Kidney (tissue), 14 donors: Measurements from ENCODE around the gene SH2D6. TPM values are rescaled to one million over a fixed set of nuclear protein-coding genes. Genes with fewer than 3 reads are reported as not detected.

Experiments
- DNase-seq, 5 donors: peaks; one replicate each; pipeline ENCODE4 v3.0.0-alpha.2; 2013 to 2020
- FAIRE-seq: peaks from 2 replicates; lab custom pipeline; 2012; peaks lifted over from hg19 to GRCh38; lab: Jason Lieb, UNC
- H3K27ac ChIP-seq, 2 donors: one replicate each; pipeline ENCODE4 v1.7.0; 2013; ENCODE audit warnings: low read depth in 2 of 2, low read length in 2 of 2, inconsistent platforms in 1 of 2
- H3K27me3 ChIP-seq: one replicate; pipeline ENCODE4 v1.7.1; 2013; ENCODE audit warnings: low read length, inconsistent platforms; ENCODE audit not compliant: control insufficient read depth, insufficient read depth
- H3K36me3 ChIP-seq, 3 donors: one replicate each; pipeline versions ENCODE4 v1.7.0 to v1.7.1; 2013; ENCODE audit warnings: low read length in 3 of 3, control low read depth in 1 of 3, inconsistent platforms in 1 of 3; ENCODE audit not compliant: insufficient read depth in 3 of 3, control insufficient read depth in 2 of 3
- H3K4me1 ChIP-seq, 3 donors: one replicate each; pipeline versions ENCODE4 v1.7.0 to v1.7.1; 2013; ENCODE audit warnings: low read length in 3 of 3, inconsistent platforms in 1 of 3, low read depth in 1 of 3; ENCODE audit not compliant: control insufficient read depth in 2 of 3, insufficient read depth in 2 of 3
- H3K4me3 ChIP-seq, 3 donors: one replicate each; pipeline versions ENCODE4 v1.7.0 to v1.8.1; 2013; ENCODE audit warnings: low read length in 3 of 3, control low read depth in 1 of 3, inconsistent platforms in 1 of 3
- H3K9ac ChIP-seq, 3 donors: one replicate each; pipeline versions ENCODE4 v1.7.0 to v1.7.1; 2013; ENCODE audit warnings: low read length in 3 of 3, control low read depth in 1 of 3, inconsistent platforms in 1 of 3
- H3K9me3 ChIP-seq, 3 donors: one replicate each; pipeline versions ENCODE4 v1.7.0 to v1.7.1; 2013; ENCODE audit warnings: low read length in 3 of 3, control low read depth in 1 of 3, inconsistent platforms in 1 of 3; ENCODE audit not compliant: control insufficient read depth in 2 of 3, insufficient read depth in 1 of 3
- intact Hi-C: fragments of 100-400 bp; cut with DNase I; formaldehyde crosslinking; loops from one replicate; pipeline ENCODE4 v1.11.1; 2022
- polyA plus RNA-seq: library from polyadenylated mRNA; stranded (reverse); fragments of 350-450 nt; fragmentation: Illumina TruSeq; extraction: RNeasy Lipid Tissue Mini Kit (QIAGEN cat#74804); gene quantifications from one replicate; pipeline ENCODE4 v1.2.3, GENCODE V29; 2014; ENCODE audit warnings: low read depth, low replicate concordance; ENCODE audit not compliant: insufficient read depth
- total RNA-seq: library from RNA; stranded (reverse); fragmentation: NEBNext Ultra II Directional; extraction: Animal tissue kit (Norgen Biotek cat#: 25700); gene quantifications from one replicate; pipeline ENCODE4 v1.2.1, GENCODE V29; 2021
- TF ChIP-seq, protein P1 (sequence below): IDR thresholded peaks from 3 replicates; pipeline ENCODE4 v1.5.1; 2012; ENCODE audit warnings: mild to moderate bottlenecking, moderate library complexity, borderline replicate concordance; ENCODE audit not compliant: insufficient read depth; ENCODE audit errors: extremely low read depth
- donor health status: control.
- donor health status: control.
- donor health status: control.
- donor health status: control.
- donor health status: control.
- donor health status: DM: yes; HTN: yes; CAD: no.
- donor health status: Normal renal cell carcinoma (clear cell type).

Gene SH2D6
- total and polyA plus RNA-seq, 2 donors from 2014 or later: 0.98 to 3.2 TPM

- Histone ChIP-seq H3K36me3 (peaks cover 0 to 4% (median 0%) of the 10 kb centered on the region in 3 donors), H3K27me3 (no peaks in the 10 kb centered on the region), H3K4me3 (no peak overlapping the region), H3K4me1 (peaks cover 0 to 16% (median 11%) of the 10 kb centered on the region in 3 donors), H3K9me3 (no peaks in the 10 kb centered on the region), H3K27ac (no peak overlapping the region), H3K9ac (no peak overlapping the region)
- FAIRE-seq (no peak), DNase-seq (no peak)
- TF ChIP-seq, protein P1, sequence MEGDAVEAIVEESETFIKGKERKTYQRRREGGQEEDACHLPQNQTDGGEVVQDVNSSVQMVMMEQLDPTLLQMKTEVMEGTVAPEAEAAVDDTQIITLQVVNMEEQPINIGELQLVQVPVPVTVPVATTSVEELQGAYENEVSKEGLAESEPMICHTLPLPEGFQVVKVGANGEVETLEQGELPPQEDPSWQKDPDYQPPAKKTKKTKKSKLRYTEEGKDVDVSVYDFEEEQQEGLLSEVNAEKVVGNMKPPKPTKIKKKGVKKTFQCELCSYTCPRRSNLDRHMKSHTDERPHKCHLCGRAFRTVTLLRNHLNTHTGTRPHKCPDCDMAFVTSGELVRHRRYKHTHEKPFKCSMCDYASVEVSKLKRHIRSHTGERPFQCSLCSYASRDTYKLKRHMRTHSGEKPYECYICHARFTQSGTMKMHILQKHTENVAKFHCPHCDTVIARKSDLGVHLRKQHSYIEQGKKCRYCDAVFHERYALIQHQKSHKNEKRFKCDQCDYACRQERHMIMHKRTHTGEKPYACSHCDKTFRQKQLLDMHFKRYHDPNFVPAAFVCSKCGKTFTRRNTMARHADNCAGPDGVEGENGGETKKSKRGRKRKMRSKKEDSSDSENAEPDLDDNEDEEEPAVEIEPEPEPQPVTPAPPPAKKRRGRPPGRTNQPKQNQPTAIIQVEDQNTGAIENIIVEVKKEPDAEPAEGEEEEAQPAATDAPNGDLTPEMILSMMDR: no peak
- intact Hi-C loops: no loop called here
Measured at GRCh38 chr2:85401844-85402243, 16.7 kb upstream of the SH2D6 start.

DNA sequence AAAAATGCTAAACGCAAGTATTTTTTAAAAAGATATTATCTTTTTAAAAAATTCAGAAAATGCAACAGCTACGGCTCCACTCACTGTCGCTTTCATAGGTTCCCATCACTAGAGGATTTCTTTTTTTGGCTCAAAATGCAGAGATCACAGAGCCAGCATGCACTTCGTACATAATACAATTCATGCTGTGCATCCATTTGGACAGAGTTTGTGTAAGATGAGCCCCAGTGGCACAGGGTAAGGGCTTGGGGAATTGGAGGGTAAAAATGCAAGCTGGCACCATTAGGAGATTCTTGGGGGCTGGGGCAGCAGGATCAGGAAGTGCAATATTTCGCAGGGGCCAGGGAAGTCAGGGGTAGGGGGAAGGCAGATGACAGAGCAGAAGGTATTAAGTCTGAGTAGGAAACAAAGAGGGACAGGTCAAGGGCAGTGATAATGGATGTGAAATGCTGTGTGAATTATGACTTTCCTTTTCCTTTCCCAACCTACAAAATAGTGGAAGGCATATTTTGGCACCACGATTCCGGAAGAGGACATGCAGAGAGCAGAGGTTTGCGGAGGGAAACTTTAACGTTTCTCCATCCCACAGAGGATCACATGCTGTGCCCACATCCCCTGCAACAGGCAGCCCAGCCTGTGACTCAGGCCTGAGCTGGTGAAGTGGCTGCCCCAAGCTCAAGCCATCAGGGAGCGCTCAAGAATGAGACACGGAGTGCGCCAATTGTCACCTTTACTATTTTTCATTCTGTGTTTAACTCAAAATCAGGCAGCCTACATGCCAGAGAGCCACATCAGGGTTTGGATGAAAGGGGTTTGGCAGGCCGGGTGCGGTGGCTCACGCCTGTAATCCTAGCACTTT, 13.1 kb upstream of the SH2D6 start:
- H3K4me1 ChIP-seq: peaks cover 0 to 26% (median 23%) of the 10 kb centered on the region in 3 donors
- peak in 1 of 5 donors; percentile 67 for DNase-seq
- intact Hi-C loops: no loop called here

GRCh38 chr2:85409845-85410583, 8.5 kb upstream of the SH2D6 start, which contains the start of gene CAPG:
CAPG (minus strand) TSS chr2:85410366; CDS start chr2:85402145, 8,221 bp downstream.
- intact Hi-C loops: no loop called here
- Histone ChIP-seq H3K9me3 (no peaks in the 10 kb centered on the region), H3K9ac (peak within 1 kb of the TSS in 1 of 3 donors; percentile 39), H3K27me3 (no peaks in the 10 kb centered on the region), H3K4me1 (peaks cover 0 to 29% (median 24%) of the 10 kb centered on the region in 3 donors), H3K36me3 (no peaks in the 10 kb centered on the region), H3K27ac (peak within 1 kb of the TSS; percentile 55 to 79), H3K4me3 (peak within 1 kb of the TSS in 1 of 3 donors; percentile 13)
- TF ChIP-seq, protein P1: no peak
- FAIRE-seq: no peak
- peak in 1 of 5 donors; percentile 93 for DNase-seq

More for the DNA sequence above, 13.1 kb upstream of the SH2D6 start:
- Histone ChIP-seq H3K9ac (no peak overlapping the region), H3K9me3 (no peaks in the 10 kb centered on the region), H3K27me3 (no peaks in the 10 kb centered on the region), H3K36me3 (peaks cover 0 to 2% (median 0%) of the 10 kb centered on the region in 3 donors), H3K4me3 (no peak overlapping the region), H3K27ac (peak overlapping the region; percentile 68 to 78)
- TF ChIP-seq, protein P1: no peak
- FAIRE-seq: no peak
